SJCRH30 (cell line): ENCODE measurements around the gene GPR107. TPM values are rescaled to one million over a fixed set of nuclear protein-coding genes. Genes with fewer than 3 reads are reported as not detected.

Source experiments
- DNase-seq, 2 experiments: peaks; one replicate each; pipeline ENCODE4 v3.0.0-alpha.2; 2015 to 2020
- H3K27ac ChIP-seq: fragments of 250-450 bp; sonication (Bioruptor Pico); 2 replicates; pipeline ENCODE4 v1.5.1; 2020; ENCODE audit warnings: mild to moderate bottlenecking, moderate library complexity
- H3K27me3 ChIP-seq: fragments of 250-450 bp; sonication (Bioruptor Pico); 2 replicates; pipeline ENCODE4 v1.5.1; 2020; ENCODE audit warnings: mild to moderate bottlenecking, moderate library complexity
- H3K36me3 ChIP-seq: fragments of 250-450 bp; sonication (Bioruptor Pico); 2 replicates; pipeline ENCODE4 v1.5.1; 2020; ENCODE audit warnings: mild to moderate bottlenecking, moderate library complexity
- H3K4me1 ChIP-seq: fragments of 250-450 bp; sonication (Bioruptor Pico); 2 replicates; pipeline ENCODE4 v1.5.1; 2020; ENCODE audit warnings: mild to moderate bottlenecking, moderate library complexity
- H3K4me3 ChIP-seq: fragments of 250-450 bp; sonication (Bioruptor Pico); 2 replicates; pipeline ENCODE4 v1.5.1; 2020; ENCODE audit warnings: mild to moderate bottlenecking, moderate library complexity
- H3K9me3 ChIP-seq: fragments of 250-450 bp; sonication (Bioruptor Pico); replicated peaks from 2 replicates; pipeline ENCODE4 v1.5.1; 2020; ENCODE audit warnings: mild to moderate bottlenecking, moderate library complexity
- total RNA-seq: library from RNA; depleted of rRNA; stranded (reverse); fragments of >200 nt; shearing (Covaris generic); gene quantifications from 2 replicates; pipeline ENCODE4 v1.2.3, GENCODE V29; 2014

Gene GPR107
- total RNA-seq, 1 experiment from 2014 or later = 35.2 TPM

GRCh38 chr9:130040984-130041647 is 12.6 kb upstream of the GPR107 start:
- DNase-seq = no peak
- no peaks in the 10 kb centered on the region for H3K9me3 ChIP-seq
- peak overlapping the region; percentile 97 for H3K4me3 ChIP-seq
- peaks cover 18% of the 10 kb centered on the region for H3K4me1 ChIP-seq
- H3K27ac ChIP-seq = no peak overlapping the region
- no peaks in the 10 kb centered on the region for H3K27me3 ChIP-seq
- H3K36me3 ChIP-seq = no peaks in the 10 kb centered on the region

- Histone ChIP-seq H3K4me1 (peaks cover 15% of the 10 kb centered on the region), H3K9me3 (no peaks in the 10 kb centered on the region), H3K36me3 (no peaks in the 10 kb centered on the region), H3K27ac (no peak overlapping the region; the same call in 1 of the 2 replicates), H3K4me3 (peak overlapping the region; percentile 97), H3K27me3 (no peaks in the 10 kb centered on the region)
- peak; percentile 56 to 67 for DNase-seq
Observed at GRCh38 chr9:130041648-130042405, 11.9 kb upstream of the GPR107 start.

- Histone ChIP-seq H3K4me1 (peaks cover 15% of the 10 kb centered on the region), H3K36me3 (no peaks in the 10 kb centered on the region), H3K27ac (no peak overlapping the region; the same call in 1 of the 2 replicates), H3K27me3 (no peaks in the 10 kb centered on the region), H3K9me3 (no peaks in the 10 kb centered on the region), H3K4me3 (peak overlapping the region; percentile 97)
- peak; percentile 48 for DNase-seq
Observed at GRCh38 chr9:130042406-130042884, 11.3 kb upstream of the GPR107 start.

GRCh38 chr9:130042885-130043653 is 10.6 kb upstream of the GPR107 start, which contains the start of gene FNBP1:
FNBP1 (minus strand) TSS chr9:130043189; CDS start chr9:130042975, 214 bp downstream.
- H3K9me3 ChIP-seq = no peaks in the 10 kb centered on the region
- peak within 1 kb of the TSS; percentile 28 for H3K27ac ChIP-seq
- no peaks in the 10 kb centered on the region for H3K36me3 ChIP-seq
- peaks cover 15% of the 10 kb centered on the region for H3K4me1 ChIP-seq
- DNase-seq = peak; percentile 85 to 88
- H3K27me3 ChIP-seq = no peaks in the 10 kb centered on the region
- peak within 1 kb of the TSS; percentile 97 for H3K4me3 ChIP-seq

GRCh38 chr9:130043654-130044623 is 9.8 kb upstream of the GPR107 start:
- no peak for DNase-seq
- Histone ChIP-seq H3K36me3 (no peaks in the 10 kb centered on the region), H3K4me3 (peak overlapping the region; percentile 97), H3K27ac (peak overlapping the region; percentile 28), H3K4me1 (peaks cover 15% of the 10 kb centered on the region), H3K9me3 (no peaks in the 10 kb centered on the region), H3K27me3 (no peaks in the 10 kb centered on the region)

- peak in 1 of 2 experiments; percentile 22 for DNase-seq
- H3K27ac ChIP-seq = no peak overlapping the region
- H3K4me1 ChIP-seq = peaks cover 13% of the 10 kb centered on the region
- no peaks in the 10 kb centered on the region for H3K36me3 ChIP-seq
- no peaks in the 10 kb centered on the region for H3K9me3 ChIP-seq
- H3K27me3 ChIP-seq = no peaks in the 10 kb centered on the region
- H3K4me3 ChIP-seq = no peak overlapping the region
Observed at GRCh38 chr9:130045725-130046450, 7.8 kb upstream of the GPR107 start.

- Histone ChIP-seq H3K4me1 (peaks cover 8% of the 10 kb centered on the region; the same call in 1 of the 2 replicates), H3K9me3 (no peaks in the 10 kb centered on the region), H3K4me3 (no peak overlapping the region), H3K36me3 (0 out of 2 replicates have a peak, but pooled peaks cover 2% of the 10 kb centered on the region), H3K27me3 (no peaks in the 10 kb centered on the region), H3K27ac (no peak overlapping the region)
- no peak for DNase-seq
Observed at GRCh38 chr9:130049431-130050210, 4.1 kb upstream of the GPR107 start.

- DNase-seq = no peak
- Histone ChIP-seq H3K27ac (no peak overlapping the region), H3K4me3 (no peak overlapping the region), H3K36me3 (0 out of 2 replicates have a peak, but pooled peaks cover 2% of the 10 kb centered on the region), H3K27me3 (no peaks in the 10 kb centered on the region), H3K4me1 (peaks cover 3% of the 10 kb centered on the region; the same call in 1 of the 2 replicates), H3K9me3 (no peaks in the 10 kb centered on the region)
Observed at GRCh38 chr9:130050462-130050861, 3.2 kb upstream of the GPR107 start.

GRCh38 chr9:130051855-130052254 is 1.9 kb upstream of the GPR107 start:
- no peak overlapping the region for H3K4me3 ChIP-seq
- no peaks in the 10 kb centered on the region for H3K9me3 ChIP-seq
- DNase-seq = no peak
- H3K4me1 ChIP-seq = no peaks in the 10 kb centered on the region
- H3K27me3 ChIP-seq = no peaks in the 10 kb centered on the region
- 0 out of 2 replicates have a peak, but pooled peaks cover 2% of the 10 kb centered on the region for H3K36me3 ChIP-seq
- H3K27ac ChIP-seq = no peak overlapping the region

GRCh38 chr9:130053109-130053503 is 600 bp upstream of the GPR107 start:
- no peaks in the 10 kb centered on the region for H3K27me3 ChIP-seq
- peak overlapping the region; percentile 100 for H3K4me3 ChIP-seq
- H3K9me3 ChIP-seq = no peaks in the 10 kb centered on the region
- peak overlapping the region; percentile 81 for H3K27ac ChIP-seq
- H3K4me1 ChIP-seq = no peaks in the 10 kb centered on the region
- H3K36me3 ChIP-seq = peaks cover 5% of the 10 kb centered on the region; the same call in 1 of the 2 replicates
- no peak for DNase-seq

GRCh38 chr9:130054325-130054786 is 650 bp downstream of the GPR107 start:
- peak in 1 of 2 experiments; percentile 37 for DNase-seq
- Histone ChIP-seq H3K4me1 (no peaks in the 10 kb centered on the region), H3K36me3 (peaks cover 16% of the 10 kb centered on the region)

GRCh38 chr9:130054820-130055219 is 1.1 kb downstream of the GPR107 start:
- Histone ChIP-seq H3K9me3 (no peaks in the 10 kb centered on the region), H3K27me3 (no peaks in the 10 kb centered on the region), H3K36me3 (peaks cover 16% of the 10 kb centered on the region), H3K4me3 (peak overlapping the region; percentile 100), H3K27ac (no peak overlapping the region), H3K4me1 (no peaks in the 10 kb centered on the region)
- no peak for DNase-seq

More at GRCh38 chr9:130054325-130054786, 650 bp downstream of the GPR107 start:
- H3K27me3 ChIP-seq = no peaks in the 10 kb centered on the region
- H3K27ac ChIP-seq = peak overlapping the region; percentile 81
- H3K9me3 ChIP-seq = no peaks in the 10 kb centered on the region
- peak overlapping the region; percentile 100 for H3K4me3 ChIP-seq
